Measurements from ENCODE around the gene NAALADL2. TPM values are rescaled to one million over a fixed set of nuclear protein-coding genes. Genes with fewer than 3 reads are reported as not detected.

The NAALADL2 gene
- under 1 TPM in 1 of 3 donors, not detected in 2; 0.10 TPM for polyA plus RNA-seq

GRCh38 chr3:174859114-174859735 lies at the start of gene NAALADL2:
NAALADL2 (plus strand) TSS chr3:174859334.
- no peaks in the 10 kb centered on the region for H3K4me1 Mint-ChIP-seq
- no peak within 1 kb of the TSS for H3K4me3 Mint-ChIP-seq
- H3K27ac Mint-ChIP-seq, result no peak within 1 kb of the TSS
- H3K27me3 Mint-ChIP-seq (ENCODE audit: low read depth in 3 of 3), result peaks cover 0 to 1% (median 0%) of the 10 kb centered on the region in 3 donors
- no peak for DNase-seq
- peaks cover 0 to 34% (median 10%) of the 10 kb centered on the region in 6 donors for H3K9me3 Mint-ChIP-seq
- no peaks in the 10 kb centered on the region for H3K36me3 Mint-ChIP-seq

GRCh38 chr3:174810254-174810653 lies 48.9 kb upstream of the NAALADL2 start:
- Mint-ChIP-seq H3K4me1 (no peaks in the 10 kb centered on the region), H3K36me3 (no peaks in the 10 kb centered on the region), H3K4me3 (no peak overlapping the region), H3K27ac (no peak overlapping the region), H3K9me3 (peaks cover 4 to 12% (median 10%) of the 10 kb centered on the region in 6 donors), H3K27me3 (ENCODE audit: low read depth in 3 of 3) (no peaks in the 10 kb centered on the region)
- no peak for DNase-seq

- no peak for DNase-seq
- no peaks in the 10 kb centered on the region for H3K4me1 Mint-ChIP-seq
- no peaks in the 10 kb centered on the region for H3K36me3 Mint-ChIP-seq
- H3K27ac Mint-ChIP-seq, result no peak overlapping the region
- H3K27me3 Mint-ChIP-seq (ENCODE audit: low read depth in 3 of 3), result no peaks in the 10 kb centered on the region
- H3K4me3 Mint-ChIP-seq, result no peak overlapping the region
- H3K9me3 Mint-ChIP-seq, result peaks cover 4 to 19% (median 10%) of the 10 kb centered on the region in 6 donors
Observed at GRCh38 chr3:174812172-174812862, 46.8 kb upstream of the NAALADL2 start.

- no peak overlapping the region for H3K4me3 Mint-ChIP-seq
- no peak overlapping the region for H3K27ac Mint-ChIP-seq
- H3K9me3 Mint-ChIP-seq, result peaks cover 3 to 20% (median 7%) of the 10 kb centered on the region in 6 donors
- no peaks in the 10 kb centered on the region for H3K36me3 Mint-ChIP-seq
- H3K4me1 Mint-ChIP-seq, result no peaks in the 10 kb centered on the region
- H3K27me3 Mint-ChIP-seq (ENCODE audit: low read depth in 3 of 3), result no peaks in the 10 kb centered on the region
- no peak for DNase-seq
Observed at GRCh38 chr3:174815750-174816149, 43.4 kb upstream of the NAALADL2 start.

- Mint-ChIP-seq H3K36me3 (no peaks in the 10 kb centered on the region), H3K9me3 (peaks cover 0 to 38% (median 5%) of the 10 kb centered on the region in 6 donors), H3K4me1 (no peaks in the 10 kb centered on the region), H3K27ac (no peak overlapping the region), H3K27me3 (ENCODE audit: low read depth in 3 of 3) (no peaks in the 10 kb centered on the region), H3K4me3 (no peak overlapping the region)
- DNase-seq, result no peak
Observed at GRCh38 chr3:174820885-174821284, 38.2 kb upstream of the NAALADL2 start.

GRCh38 chr3:174821477-174821876 lies 37.7 kb upstream of the NAALADL2 start:
- no peak overlapping the region for H3K4me3 Mint-ChIP-seq
- no peaks in the 10 kb centered on the region for H3K36me3 Mint-ChIP-seq
- peaks cover 0 to 43% (median 8%) of the 10 kb centered on the region in 6 donors for H3K9me3 Mint-ChIP-seq
- no peaks in the 10 kb centered on the region for H3K27me3 Mint-ChIP-seq (ENCODE audit: low read depth in 3 of 3)
- H3K4me1 Mint-ChIP-seq, result no peaks in the 10 kb centered on the region
- no peak overlapping the region for H3K27ac Mint-ChIP-seq
- no peak for DNase-seq

GRCh38 chr3:174822320-174822719 lies 36.8 kb upstream of the NAALADL2 start:
- H3K4me3 Mint-ChIP-seq, result no peak overlapping the region
- no peaks in the 10 kb centered on the region for H3K4me1 Mint-ChIP-seq
- no peaks in the 10 kb centered on the region for H3K27me3 Mint-ChIP-seq (ENCODE audit: low read depth in 3 of 3)
- no peak overlapping the region for H3K27ac Mint-ChIP-seq
- no peaks in the 10 kb centered on the region for H3K36me3 Mint-ChIP-seq
- H3K9me3 Mint-ChIP-seq, result peaks cover 4 to 42% (median 12%) of the 10 kb centered on the region in 6 donors
- no peak for DNase-seq

- Mint-ChIP-seq H3K36me3 (no peaks in the 10 kb centered on the region), H3K27ac (no peak overlapping the region), H3K4me3 (no peak overlapping the region), H3K4me1 (no peaks in the 10 kb centered on the region), H3K27me3 (ENCODE audit: low read depth in 3 of 3) (no peaks in the 10 kb centered on the region), H3K9me3 (peaks cover 1 to 44% (median 13%) of the 10 kb centered on the region in 6 donors)
- no peak for DNase-seq
Observed at GRCh38 chr3:174826069-174826468, 33.1 kb upstream of the NAALADL2 start.

- Mint-ChIP-seq H3K4me1 (no peaks in the 10 kb centered on the region), H3K4me3 (no peak overlapping the region), H3K27ac (no peak overlapping the region), H3K36me3 (no peaks in the 10 kb centered on the region), H3K27me3 (ENCODE audit: low read depth in 3 of 3) (no peaks in the 10 kb centered on the region), H3K9me3 (peaks cover 2 to 37% (median 13%) of the 10 kb centered on the region in 6 donors)
- no peak for DNase-seq
Observed at GRCh38 chr3:174844746-174845145, 14.4 kb upstream of the NAALADL2 start.

GRCh38 chr3:174846055-174846454 lies 13.1 kb upstream of the NAALADL2 start:
- Mint-ChIP-seq H3K9me3 (peaks cover 3 to 45% (median 21%) of the 10 kb centered on the region in 6 donors), H3K36me3 (no peaks in the 10 kb centered on the region), H3K27ac (no peak overlapping the region), H3K4me3 (no peak overlapping the region), H3K4me1 (no peaks in the 10 kb centered on the region), H3K27me3 (ENCODE audit: low read depth in 3 of 3) (no peaks in the 10 kb centered on the region)
- DNase-seq, result no peak

GRCh38 chr3:174854987-174855386 lies 4.1 kb upstream of the NAALADL2 start:
- Mint-ChIP-seq H3K36me3 (no peaks in the 10 kb centered on the region), H3K4me1 (no peaks in the 10 kb centered on the region), H3K4me3 (no peak overlapping the region), H3K9me3 (peaks cover 3 to 43% (median 29%) of the 10 kb centered on the region in 6 donors), H3K27me3 (ENCODE audit: low read depth in 3 of 3) (no peaks in the 10 kb centered on the region), H3K27ac (no peak overlapping the region)
- no peak for DNase-seq

GRCh38 chr3:174857301-174857700 lies 1.8 kb upstream of the NAALADL2 start:
- Mint-ChIP-seq H3K36me3 (no peaks in the 10 kb centered on the region), H3K4me1 (no peaks in the 10 kb centered on the region), H3K9me3 (peaks cover 3 to 34% (median 18%) of the 10 kb centered on the region in 6 donors), H3K27me3 (ENCODE audit: low read depth in 3 of 3) (peaks cover 0 to 1% (median 0%) of the 10 kb centered on the region in 3 donors), H3K27ac (no peak overlapping the region), H3K4me3 (no peak overlapping the region)
- no peak for DNase-seq

- Mint-ChIP-seq H3K27me3 (ENCODE audit: low read depth in 3 of 3) (peaks cover 0 to 1% (median 0%) of the 10 kb centered on the region in 3 donors), H3K9me3 (peaks cover 3 to 39% (median 14%) of the 10 kb centered on the region in 6 donors), H3K4me1 (no peaks in the 10 kb centered on the region), H3K36me3 (no peaks in the 10 kb centered on the region), H3K4me3 (no peak overlapping the region), H3K27ac (no peak overlapping the region)
- DNase-seq, result no peak
Observed at GRCh38 chr3:174858353-174858752, 781 bp upstream of the NAALADL2 start.

- Mint-ChIP-seq H3K9me3 (peaks cover 0 to 33% (median 10%) of the 10 kb centered on the region in 6 donors), H3K27me3 (ENCODE audit: low read depth in 3 of 3) (peaks cover 0 to 1% (median 0%) of the 10 kb centered on the region in 3 donors), H3K27ac (no peak overlapping the region), H3K36me3 (no peaks in the 10 kb centered on the region), H3K4me1 (no peaks in the 10 kb centered on the region), H3K4me3 (no peak overlapping the region)
- no peak for DNase-seq
Observed at GRCh38 chr3:174859756-174860155, 622 bp downstream of the NAALADL2 start.

Measured in immature natural killer cell (primary cell).